ENCODE data around the gene CAMSAP3. TPM values are rescaled to one million over a fixed set of nuclear protein-coding genes. Genes with fewer than 3 reads are reported as not detected.

The CAMSAP3 gene
- total and polyA plus RNA-seq, 2 experiments from 2014 or later: 22.8 to 58.5 TPM

GRCh38 chr19:7606289-7606688 lies 10.6 kb downstream of the CAMSAP3 start:
- peaks cover 46% of the 10 kb centered on the region for H3K79me2 ChIP-seq

GRCh38 chr19:7607212-7607873 lies 11.7 kb downstream of the CAMSAP3 start:
- Histone ChIP-seq H3K4me1 (ENCODE audit: insufficient read depth) (no peaks in the 10 kb centered on the region), H3K27ac (no peak overlapping the region), H3K4me3 (no peak overlapping the region), H3K4me2 (no peak overlapping the region), H3K9me3 (ENCODE audit: low read depth) (no peaks in the 10 kb centered on the region), H3K79me2 (peaks cover 35% of the 10 kb centered on the region), H3K9me2 (replicated peaks; ENCODE audit: insufficient read depth) (no peaks in the 10 kb centered on the region), H3K27me3 (no peaks in the 10 kb centered on the region), H3K36me3 (replicated peaks; ENCODE audit: insufficient read depth, low read depth) (no peaks in the 10 kb centered on the region), H2AFZ (no peak overlapping the region), H4K20me1 (ENCODE audit: insufficient read depth, poor library complexity, severe bottlenecking) (peaks cover 51% of the 10 kb centered on the region)
- no peak for TF ChIP-seq CTCF (IDR thresholded peaks at IDR 0.05; ENCODE audit: poor library complexity)
- no peak for TF ChIP-seq EZH2phosphoT487 (IDR thresholded peaks at IDR 0.05; ENCODE audit: low read depth, severe bottlenecking, unreplicated experiment)
- TF ChIP-seq EZH2 (IDR thresholded peaks at IDR 0.05; ENCODE audit: borderline replicate concordance): no peak
- no peak for DNase-seq (ENCODE audit: low spot score)
- 92% methylated on average over 6 of the region's 10 CpGs for WGBS (ENCODE audit: low lambda C conversion rate, missing lambda C conversion rate)

More at GRCh38 chr19:7606289-7606688, 10.6 kb downstream of the CAMSAP3 start:
- WGBS (ENCODE audit: low lambda C conversion rate, missing lambda C conversion rate): 92% methylated on average over 17 of the region's 17 CpGs
- Histone ChIP-seq H3K9me3 (ENCODE audit: low read depth) (no peaks in the 10 kb centered on the region), H3K9me2 (replicated peaks; ENCODE audit: insufficient read depth) (no peaks in the 10 kb centered on the region), H3K4me2 (no peak overlapping the region), H2AFZ (no peak overlapping the region), H3K27me3 (no peaks in the 10 kb centered on the region), H3K4me1 (ENCODE audit: insufficient read depth) (no peaks in the 10 kb centered on the region), H3K4me3 (no peak overlapping the region), H4K20me1 (ENCODE audit: insufficient read depth, poor library complexity, severe bottlenecking) (peaks cover 61% of the 10 kb centered on the region), H3K27ac (no peak overlapping the region), H3K36me3 (replicated peaks; ENCODE audit: insufficient read depth, low read depth) (no peaks in the 10 kb centered on the region)
- DNase-seq (ENCODE audit: low spot score): no peak
- TF ChIP-seq CTCF (IDR thresholded peaks at IDR 0.05; ENCODE audit: poor library complexity) (no peak), EZH2phosphoT487 (IDR thresholded peaks at IDR 0.05; ENCODE audit: low read depth, severe bottlenecking, unreplicated experiment) (no peak), EZH2 (IDR thresholded peaks at IDR 0.05; ENCODE audit: borderline replicate concordance) (no peak)

- H3K9me2 ChIP-seq (replicated peaks; ENCODE audit: insufficient read depth): no peaks in the 10 kb centered on the region
- H3K27ac ChIP-seq: no peak overlapping the region
- WGBS (ENCODE audit: low lambda C conversion rate, missing lambda C conversion rate): 98% methylated on average over 21 of the region's 25 CpGs
- H3K79me2 ChIP-seq: peaks cover 29% of the 10 kb centered on the region
- no peaks in the 10 kb centered on the region for H3K9me3 ChIP-seq (ENCODE audit: low read depth)
- TF ChIP-seq CTCF (IDR thresholded peaks at IDR 0.05; ENCODE audit: poor library complexity) (no peak), EZH2phosphoT487 (IDR thresholded peaks at IDR 0.05; ENCODE audit: low read depth, severe bottlenecking, unreplicated experiment) (no peak), EZH2 (IDR thresholded peaks at IDR 0.05; ENCODE audit: borderline replicate concordance) (no peak)
- H3K36me3 ChIP-seq (replicated peaks; ENCODE audit: insufficient read depth, low read depth): no peaks in the 10 kb centered on the region
- no peaks in the 10 kb centered on the region for H3K4me1 ChIP-seq (ENCODE audit: insufficient read depth)
- H4K20me1 ChIP-seq (ENCODE audit: insufficient read depth, poor library complexity, severe bottlenecking): peaks cover 47% of the 10 kb centered on the region
- no peak overlapping the region for H2AFZ ChIP-seq
- no peak overlapping the region for H3K4me3 ChIP-seq
- H3K27me3 ChIP-seq: no peaks in the 10 kb centered on the region
- H3K4me2 ChIP-seq: no peak overlapping the region
- DNase-seq (ENCODE audit: low spot score): no peak
These were observed 12.4 kb downstream of the CAMSAP3 start for GRCh38 chr19:7607874-7608560.

Measured in hepatocyte (in vitro differentiated cells).